Ovary (tissue), 3 donors: ENCODE data around the gene OGFRL1.

Source experiments
- CTCF ChIP-seq, 3 donors: fragments of 450-650 bp in 2 of 3; fragments of 200-600 bp in 1 of 3; IDR thresholded peaks; one replicate each; pipeline versions ENCODE4 v1.5.1 to v1.8.0; 2016 to 2022; ENCODE audit warnings: antibody characterized with exemption in 3 of 3, mild to moderate bottlenecking in 1 of 3
- EP300 ChIP-seq: sonication (generic); formaldehyde crosslinking; IDR thresholded peaks from one replicate; pipeline ENCODE4 v1.6.1; 2017; ENCODE audit warnings: antibody characterized with exemption
- donor health status: DM: no; HTN: no; CAD: no.

- TF ChIP-seq CTCF (IDR thresholded peaks at IDR 0.05) (no peak), EP300 (no peak)
Observed at GRCh38 chr6:71324194-71324785, 35.7 kb downstream of the OGFRL1 start.
